Activated effector memory CD4-positive, alpha-beta T cell treated with anti-CD3 and anti-CD28 coated beads, Interleukin-2, amount 50 U/mL, for 16 hours (primary cell): ENCODE data around the gene WWOX.
A peak's percentile ranks its signal among the peaks of the same experiment; 100 is the strongest.

Experiments
- DNase-seq: peaks from one replicate; pipeline ENCODE4 v3.0.0-alpha.2; 2020

Gene WWOX

DNA sequence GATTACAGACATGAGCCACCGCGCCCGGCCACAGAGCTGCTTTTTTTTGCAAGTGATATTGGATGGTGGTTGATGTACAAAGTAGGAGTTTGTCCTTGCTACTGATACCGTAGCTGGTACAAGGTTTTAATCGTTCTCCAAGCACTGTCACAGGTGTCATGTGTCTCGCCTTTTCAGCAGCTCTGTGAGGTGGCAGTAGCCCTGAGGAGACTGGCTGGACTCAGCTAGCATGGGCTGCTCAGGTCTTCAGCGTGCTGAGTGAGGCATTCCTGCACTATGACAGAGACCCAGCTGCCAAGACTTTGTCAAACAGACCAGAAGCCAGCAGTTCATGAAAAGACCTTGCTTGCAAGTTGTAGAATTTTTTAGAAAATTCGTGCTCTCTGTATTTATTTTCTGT is 7.2 kb downstream of the WWOX start:
- DNase-seq, result no peak

DNA sequence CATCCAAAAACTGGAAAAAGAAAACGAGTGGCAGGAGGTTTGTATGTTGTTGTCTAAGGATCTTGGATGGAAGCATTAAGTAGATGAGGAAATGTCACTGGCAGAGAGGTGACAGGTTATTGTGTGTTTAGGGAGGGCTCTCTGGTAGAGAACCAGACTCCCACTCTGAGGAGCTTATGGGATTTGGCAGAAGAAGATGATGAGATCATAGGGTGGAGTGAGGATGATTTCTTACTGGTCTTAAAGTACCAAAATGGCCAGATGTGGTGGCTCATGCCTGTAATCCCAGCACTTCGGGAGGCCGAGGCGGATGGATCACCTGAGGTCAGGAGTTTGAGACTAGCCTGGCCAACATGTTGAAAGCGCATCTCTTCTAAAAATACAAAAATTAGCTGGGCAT is 9.0 kb downstream of the WWOX start:
- no peak for DNase-seq

GRCh38 chr16:78113258-78113657 is 13.8 kb downstream of the WWOX start:
- no peak for DNase-seq

DNA sequence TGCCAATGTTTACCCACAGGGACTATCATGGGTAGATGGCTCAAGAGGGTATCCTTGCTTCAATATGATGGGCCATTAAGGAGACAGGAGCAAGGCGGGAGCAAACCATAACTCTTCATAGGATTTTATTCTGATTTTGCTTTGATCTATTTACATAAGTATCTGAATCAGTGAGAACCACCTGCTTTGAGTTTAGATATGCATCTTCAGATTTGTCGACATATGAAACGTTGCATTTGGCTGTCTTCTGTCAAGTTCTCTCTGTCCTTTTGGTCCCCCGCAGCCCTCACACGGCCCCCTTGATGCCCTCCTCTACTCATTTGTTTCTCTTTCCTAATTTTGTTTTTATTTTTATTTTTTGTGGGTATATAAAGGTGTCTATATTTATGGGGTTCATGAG is 16.2 kb downstream of the WWOX start:
- DNase-seq, result no peak

DNA sequence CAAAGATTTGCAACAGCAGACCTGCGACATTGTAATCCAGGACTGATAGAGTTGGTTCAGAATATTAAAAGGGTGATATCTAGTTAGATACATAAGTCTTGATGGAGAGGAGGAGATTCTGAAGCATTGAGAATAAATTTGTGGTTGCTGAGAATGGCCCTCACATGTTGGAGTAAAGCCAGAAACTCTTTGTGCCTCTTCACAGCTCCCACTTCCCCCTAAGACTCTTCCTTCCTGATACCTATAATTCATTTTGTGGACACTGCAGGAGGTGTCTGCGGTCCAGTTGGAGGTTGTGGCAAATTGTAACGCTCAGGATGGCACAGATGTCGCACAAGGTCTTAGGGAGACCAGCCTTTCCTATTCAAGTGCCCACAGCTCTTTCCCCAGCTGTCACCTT is 17.5 kb downstream of the WWOX start:
- DNase-seq, result no peak

DNA sequence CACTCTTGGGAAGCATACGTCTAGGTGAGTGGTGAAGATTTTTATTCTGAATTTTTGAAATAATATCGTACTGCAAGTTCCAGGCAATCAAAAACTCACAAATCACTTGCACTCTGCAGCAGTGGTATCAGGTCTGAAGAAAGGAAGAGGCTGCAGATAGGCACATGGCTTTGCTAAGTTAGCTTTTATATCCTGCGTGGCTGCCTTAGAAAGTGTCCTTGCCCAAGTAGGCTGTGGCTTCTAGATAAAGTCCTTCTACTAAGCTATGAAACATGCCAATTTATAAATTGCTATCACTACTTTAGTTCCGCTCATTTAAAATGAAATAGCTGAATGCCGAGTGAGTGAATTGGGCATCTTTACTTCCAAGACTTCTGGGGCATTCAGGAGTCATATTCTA is 17.9 kb downstream of the WWOX start:
- no peak for DNase-seq

DNA sequence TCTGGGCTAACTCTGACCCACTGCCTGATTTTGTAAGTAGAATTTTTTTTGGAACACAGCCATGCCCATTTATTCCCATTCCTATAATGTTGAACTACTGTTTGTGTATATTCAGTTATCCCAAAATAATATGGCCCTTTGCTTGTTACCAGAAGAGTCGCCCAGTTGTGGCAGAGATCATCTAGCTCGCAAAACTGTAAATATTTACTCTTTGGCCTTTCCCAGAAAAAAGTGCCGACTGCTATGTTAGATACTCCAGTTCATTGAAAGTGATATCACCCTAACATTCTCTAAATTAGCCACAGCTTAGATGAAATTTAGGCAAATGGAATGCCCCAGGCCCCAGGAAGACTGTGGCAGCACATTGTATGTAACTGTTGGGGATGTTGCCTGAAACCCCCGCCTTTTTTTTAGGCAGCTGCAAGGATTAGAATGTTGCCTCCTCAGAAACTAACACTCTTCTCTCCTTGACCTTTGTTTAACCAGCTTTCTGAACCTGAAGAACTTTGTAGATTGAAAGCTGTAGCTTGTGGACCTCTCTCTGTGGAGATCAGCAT is 19.1 kb downstream of the WWOX start:
- no peak for DNase-seq

DNA sequence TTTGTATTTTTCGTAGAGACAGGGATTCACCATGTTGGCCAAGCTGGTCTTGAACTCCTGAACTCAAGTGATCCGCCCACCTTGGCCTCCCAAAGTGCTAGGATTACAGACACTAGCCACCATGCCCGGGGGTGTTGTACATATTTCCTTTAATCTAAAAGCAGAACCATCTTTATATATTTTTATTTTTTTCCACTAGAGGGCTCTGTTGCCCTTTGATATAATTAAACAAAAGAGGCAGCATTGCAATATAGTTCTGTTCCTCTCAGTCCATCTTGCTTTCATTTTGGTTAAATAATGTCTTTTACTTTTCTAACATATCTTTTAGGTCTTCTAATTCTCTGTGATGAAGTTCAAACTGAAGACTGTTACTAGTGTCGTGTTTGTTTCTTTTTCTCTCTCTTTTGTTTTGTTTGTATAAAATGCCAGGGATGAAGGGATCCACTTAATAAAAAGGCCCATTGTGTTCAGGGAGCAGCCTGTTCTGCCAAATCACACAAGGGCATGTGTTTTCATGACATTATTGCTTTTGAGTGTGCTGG is 23.4 kb downstream of the WWOX start:
- peak; percentile 65 for DNase-seq

- no peak for DNase-seq
Observed at GRCh38 chr16:78125112-78125844, 25.8 kb downstream of the WWOX start.

GRCh38 chr16:78126662-78127061 is 27.2 kb downstream of the WWOX start:
- no peak for DNase-seq

DNA sequence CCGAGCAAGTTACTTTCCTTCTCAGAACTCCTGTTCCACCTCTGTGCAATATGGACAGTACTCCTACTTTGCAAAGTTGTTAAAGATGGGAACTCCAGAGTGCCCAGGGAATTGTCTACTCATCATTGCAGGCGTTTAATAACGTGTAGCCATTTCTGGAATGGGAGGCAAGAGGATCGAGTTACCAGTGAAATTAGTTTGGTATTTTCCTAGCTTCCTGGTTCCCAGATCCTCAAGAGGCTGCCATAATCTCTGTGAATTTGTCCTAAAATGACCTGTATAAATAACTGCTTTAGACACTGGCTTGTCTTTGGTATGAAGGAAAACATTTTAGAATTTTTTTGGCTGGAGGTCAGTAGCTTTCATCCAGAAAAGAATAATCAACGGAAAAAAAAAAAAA is 27.7 kb downstream of the WWOX start:
- DNase-seq, result no peak

DNA sequence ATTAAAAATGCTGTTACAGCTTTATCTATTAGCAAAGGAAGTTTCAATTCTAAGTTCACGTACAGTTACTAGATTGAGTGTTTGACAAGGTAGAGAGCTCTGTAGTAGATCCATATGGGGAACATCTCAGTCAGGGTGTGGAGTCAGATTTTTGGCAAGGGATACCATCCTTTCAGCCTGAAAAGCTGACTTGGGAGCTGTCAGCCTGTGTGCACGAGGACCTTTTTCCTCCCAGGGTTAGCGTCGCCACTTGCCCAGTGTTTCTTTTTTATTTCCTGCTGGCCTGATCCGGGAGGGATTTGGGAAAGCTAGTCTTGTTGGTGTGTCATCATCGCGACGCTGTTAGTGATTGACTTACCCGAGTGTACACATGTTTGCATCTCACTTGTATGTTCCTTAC is 29.5 kb downstream of the WWOX start:
- DNase-seq, result no peak

DNA sequence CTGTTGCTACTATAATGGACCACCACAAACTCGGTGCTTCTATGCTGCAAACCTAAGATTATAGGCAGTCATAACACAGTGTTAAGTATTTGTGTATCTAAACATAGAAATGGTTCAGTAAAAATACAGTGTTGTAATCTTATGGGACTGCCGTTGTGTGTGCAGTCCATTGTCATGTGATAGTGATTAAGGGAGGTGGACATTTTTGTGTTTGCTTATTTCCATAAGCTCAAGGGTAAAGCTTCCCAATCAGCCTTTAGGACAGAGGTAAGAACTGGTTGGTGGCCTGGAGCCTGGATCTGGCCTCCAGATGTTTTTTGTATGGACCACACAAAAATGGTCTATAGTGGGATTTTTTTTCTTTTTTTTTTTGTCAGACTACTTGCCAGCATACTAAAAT is 29.9 kb downstream of the WWOX start:
- no peak for DNase-seq

- DNase-seq, result no peak
Observed at GRCh38 chr16:78130083-78130608, 30.7 kb downstream of the WWOX start.

- DNase-seq, result no peak
Observed at GRCh38 chr16:78130950-78131349, 31.5 kb downstream of the WWOX start.

DNA sequence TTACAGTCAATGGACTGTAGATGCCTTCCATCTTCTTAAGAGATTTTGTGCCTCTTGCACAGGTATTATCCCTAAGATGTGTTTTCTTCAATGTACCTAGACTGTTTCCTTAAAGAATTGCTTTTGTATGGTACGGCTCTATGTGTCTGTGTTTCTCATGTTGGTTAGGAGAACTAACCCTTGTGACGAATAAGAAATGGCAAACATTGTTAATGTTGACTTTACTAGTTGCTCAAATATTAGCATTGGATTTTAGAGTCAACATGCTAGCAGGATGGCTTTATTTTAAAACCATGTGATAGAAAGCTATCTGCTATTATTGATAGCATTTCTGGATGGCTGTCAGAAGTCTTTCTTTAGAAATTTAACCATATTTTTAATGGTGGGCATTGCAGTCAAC is 34.5 kb downstream of the WWOX start:
- no peak for DNase-seq

GRCh38 chr16:78134944-78135619 is 35.6 kb downstream of the WWOX start:
- DNase-seq, result no peak

- DNase-seq, result no peak
Observed at GRCh38 chr16:78137179-78137578, 37.7 kb downstream of the WWOX start.

GRCh38 chr16:78137782-78138616 is 38.5 kb downstream of the WWOX start:
- DNase-seq, result no peak

DNA sequence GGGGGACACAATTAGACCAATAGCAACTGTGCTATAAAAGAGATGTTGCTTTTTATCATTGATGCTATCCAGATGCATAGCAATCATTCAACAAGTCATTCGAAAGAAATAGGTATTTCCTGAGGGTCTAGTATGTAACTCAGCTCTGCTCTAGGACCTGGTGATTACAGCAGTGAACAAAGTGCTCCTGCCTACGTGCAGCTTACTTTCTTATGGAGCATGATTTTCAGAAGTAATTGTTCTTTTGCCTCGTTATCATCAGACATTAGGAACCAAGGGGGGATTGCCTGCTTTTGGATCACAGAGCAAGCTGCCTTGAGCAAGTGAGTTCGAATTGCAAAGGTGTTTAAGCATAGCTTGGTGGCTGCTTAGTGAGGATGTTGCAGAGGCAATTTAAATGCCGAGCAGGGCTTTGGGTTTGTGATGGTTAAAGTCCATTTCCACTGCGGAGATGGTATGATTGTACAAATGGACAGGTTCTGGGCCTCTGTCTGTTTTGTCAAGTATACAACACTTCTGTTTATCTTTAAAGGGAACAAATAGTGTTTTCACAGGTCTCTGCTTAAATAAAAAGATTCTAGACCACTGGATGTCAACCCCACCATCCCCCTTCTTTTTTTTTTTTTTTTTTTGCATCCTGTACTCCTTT is 41.5 kb downstream of the WWOX start:
- no peak for DNase-seq

DNA sequence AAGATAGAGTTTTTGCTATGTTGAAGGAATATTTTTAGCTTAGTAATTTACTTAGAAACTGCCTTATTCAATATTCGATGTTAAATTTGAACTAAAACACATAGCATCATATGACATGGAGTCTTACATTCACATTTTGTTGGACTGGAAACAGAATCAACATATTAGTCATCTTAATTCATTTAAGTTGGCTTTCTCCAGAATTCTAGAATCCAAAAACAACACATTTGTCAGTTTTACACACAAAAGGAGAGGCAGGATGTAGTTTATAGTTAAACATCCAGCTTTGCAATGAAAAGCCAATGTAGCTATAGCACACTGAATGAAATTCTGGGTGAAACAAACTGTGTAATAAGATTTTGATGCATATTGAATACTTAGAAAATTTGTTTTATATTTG is 43.3 kb downstream of the WWOX start:
- DNase-seq, result no peak

GRCh38 chr16:78146807-78147206 is 47.4 kb downstream of the WWOX start:
- DNase-seq, result no peak
